Bronchial epithelial cell (primary cell): Measurements from ENCODE around the gene CFAP157. TPM values are rescaled to one million over a fixed set of nuclear protein-coding genes. Genes with fewer than 3 reads are reported as not detected.
A peak's percentile ranks its signal among the peaks of the same experiment; 100 is the strongest.

Experiments used
- DNase-seq: peaks from one replicate; pipeline ENCODE4 v3.0.0-alpha.2; 2010; ENCODE audit warnings: low read depth
- FAIRE-seq: peaks from 2 replicates; lab custom pipeline; 2011; peaks lifted over from hg19 to GRCh38; lab: Jason Lieb, UNC
- H3K27me3 ChIP-seq: 2 replicates; pipeline ENCODE4 v1.5.1; 2011; ENCODE audit warnings: low read length; ENCODE audit not compliant: control insufficient read depth, insufficient read depth
- H3K36me3 ChIP-seq: 2 replicates; pipeline ENCODE4 v1.5.1; 2011; ENCODE audit warnings: low read length; ENCODE audit not compliant: control insufficient read depth, insufficient read depth
- H3K4me3 ChIP-seq: 2 replicates; pipeline ENCODE4 v1.5.1; 2011; ENCODE audit warnings: mild to moderate bottlenecking, low read depth, low read length, control low read depth
- CTCF ChIP-seq: IDR thresholded peaks from 2 replicates; pipeline ENCODE4 v1.5.1; 2011; ENCODE audit warnings: mild to moderate bottlenecking, moderate library complexity, low read length, control low read depth, inconsistent platforms; ENCODE audit not compliant: insufficient read depth, severe bottlenecking
- total RNA-seq: library from RNA; depleted of rRNA; stranded (reverse); fragments of >200 nt; gene quantifications from 2 replicates; pipeline ENCODE4 v1.2.1, GENCODE V29; 2014

Gene CFAP157
- total RNA-seq, 1 donor from 2014 or later: not detected

- H3K27me3 ChIP-seq: no peaks in the 10 kb centered on the region
- H3K4me3 ChIP-seq: peak overlapping the region; percentile 35
- DNase-seq (peak; percentile 93), FAIRE-seq (no peak)
- H3K36me3 ChIP-seq: no peaks in the 10 kb centered on the region
- peak; percentile 16 for TF ChIP-seq CTCF
Observed at GRCh38 chr9:127698985-127699670, 7.7 kb upstream of the CFAP157 start.

- Histone ChIP-seq H3K27me3 (no peaks in the 10 kb centered on the region), H3K36me3 (no peaks in the 10 kb centered on the region), H3K4me3 (no peak overlapping the region)
- DNase-seq: no peak
- no peak for FAIRE-seq
- no peak for TF ChIP-seq CTCF
Observed at GRCh38 chr9:127700140-127700539, 6.6 kb upstream of the CFAP157 start.

- no peaks in the 10 kb centered on the region for H3K36me3 ChIP-seq
- H3K4me3 ChIP-seq: no peak overlapping the region
- H3K27me3 ChIP-seq: no peaks in the 10 kb centered on the region
- FAIRE-seq (no peak), DNase-seq (no peak)
- TF ChIP-seq CTCF: no peak
Observed at GRCh38 chr9:127700594-127701255, 6.1 kb upstream of the CFAP157 start.

GRCh38 chr9:127703289-127703946 lies 3.4 kb upstream of the CFAP157 start:
- TF ChIP-seq CTCF: no peak
- no peak for FAIRE-seq
- Histone ChIP-seq H3K27me3 (no peaks in the 10 kb centered on the region), H3K4me3 (no peak overlapping the region), H3K36me3 (no peaks in the 10 kb centered on the region)
- no peak for DNase-seq

- no peak for DNase-seq
- FAIRE-seq: peak; percentile 50
- Histone ChIP-seq H3K4me3 (no peak overlapping the region), H3K36me3 (no peaks in the 10 kb centered on the region), H3K27me3 (no peaks in the 10 kb centered on the region)
- TF ChIP-seq CTCF: no peak
Observed at GRCh38 chr9:127705577-127706379, 1.0 kb upstream of the CFAP157 start.
